ENCODE data around the gene CCDC172.

The CCDC172 gene

GRCh38 chr10:116417821-116418220 lies 93.6 kb downstream of the CCDC172 start:
- TF ChIP-seq CTCF (conservative IDR thresholded peaks at IDR 0.05; ENCODE audit: low read depth), result no peak
- DNase-seq (ENCODE audit: low spot score), result peak; percentile 51
- POLR2A ChIA-PET (ENCODE audit: low non-redundant PET), result no interaction called here
- CTCF ChIA-PET, result interaction anchor here (1.2 kb wide), 1 partner anchor 17 kb away, joined by 3 read pairs; no protein-coding TSS in a partner anchor
- no peak overlapping the region for H3K27ac ChIP-seq

- DNase-seq (ENCODE audit: low spot score), result no peak
- CTCF ChIA-PET, result no interaction called here
- POLR2A ChIA-PET (ENCODE audit: low non-redundant PET), result no interaction called here
- H3K27ac ChIP-seq, result no peak overlapping the region
- no peak for TF ChIP-seq CTCF (conservative IDR thresholded peaks at IDR 0.05; ENCODE audit: low read depth)
Measured at GRCh38 chr10:116418389-116418788, 94.1 kb downstream of the CCDC172 start.

- ChIA-PET POLR2A (ENCODE audit: low non-redundant PET) (interaction anchor here (0.6 kb wide), 1 partner anchor 9 kb away, joined by 4 read pairs; no protein-coding TSS in a partner anchor), CTCF (interaction anchor here (0.5 to 1.2 kb wide), 2 partner anchors 22 to 24 kb away, joined by 3 read pairs; no protein-coding TSS in a partner anchor)
- H3K27ac ChIP-seq, result no peak overlapping the region
- no peak for DNase-seq (ENCODE audit: low spot score)
- TF ChIP-seq CTCF (conservative IDR thresholded peaks at IDR 0.05; ENCODE audit: low read depth), result no peak
Measured at GRCh38 chr10:116421815-116422214, 97.6 kb downstream of the CCDC172 start.

- no peak for DNase-seq (ENCODE audit: low spot score)
- H3K27ac ChIP-seq, result no peak within 1 kb of the TSS
- TF ChIP-seq CTCF (conservative IDR thresholded peaks at IDR 0.05; ENCODE audit: low read depth), result no peak
- POLR2A ChIA-PET (ENCODE audit: low non-redundant PET), result no interaction called here
- CTCF ChIA-PET, result no interaction called here
Measured at GRCh38 chr10:116427671-116428070, 103.4 kb downstream of the CCDC172 start, which contains the start of gene PNLIPRP3. PNLIPRP3 (plus strand) TSS chr10:116427847; CDS start chr10:116428013, 166 bp downstream.

GRCh38 chr10:116429288-116429977 lies 105.2 kb downstream of the CCDC172 start:
- ChIA-PET POLR2A (ENCODE audit: low non-redundant PET) (no interaction called here), CTCF (interaction anchor here (0.6 to 0.8 kb wide), 2 partner anchors 15 kb away, joined by 3 to 4 read pairs; no protein-coding TSS in a partner anchor)
- H3K27ac ChIP-seq, result no peak overlapping the region
- DNase-seq (ENCODE audit: low spot score), result no peak
- TF ChIP-seq CTCF (conservative IDR thresholded peaks at IDR 0.05; ENCODE audit: low read depth), result no peak
